Left cardiac atrium (tissue), 4 donors: ENCODE results near the gene GALNT5. TPM values are rescaled to one million over a fixed set of nuclear protein-coding genes. Genes with fewer than 3 reads are reported as not detected.
A peak's percentile ranks its signal among the peaks of the same experiment; 100 is the strongest.
"Not testable (repeated sequence)": the region's sequence is repeated elsewhere in the genome, so short reads cannot be mapped to it uniquely, and the experiment has no call there.

Experiments
- ATAC-seq, 2 donors: fragments of 200-7000 bp; cut with Tn5 transposase; one replicate each; pipeline ENCODE4 v1.9.1; 2020; ENCODE audit warnings: mild to moderate bottlenecking in 2 of 2, moderate library complexity in 2 of 2
- DNase-seq: peaks from one replicate; pipeline ENCODE4 v3.0.0-alpha.2; 2020
- intact Hi-C, 2 donors: fragments of 100-400 bp; cut with DNase I; formaldehyde crosslinking; loops; one replicate each; pipeline versions ENCODE4 v1.14.1 to v1.15.1; 2022 to 2023
- total RNA-seq, 2 donors: library from RNA; stranded (reverse); fragmentation: NEBNext Ultra II Directional; extraction: Animal tissue kit (Norgen Biotek cat#: 25700); gene quantifications; one replicate each; pipeline ENCODE4 v1.2.1, GENCODE V29; 2021
- donor health status: DM: no; HTN: yes; CAD: no.
- donor health status: DM: no; HTN: yes; CAD: no; lungs with severe emphysema.
- donor health status: DM: yes; HTN: yes; CAD: no.
- donor health status: Dilated cardiomyopathy.

Gene GALNT5
- total RNA-seq, 2 donors from 2014 or later = 0.39 to 0.59 TPM

DNA sequence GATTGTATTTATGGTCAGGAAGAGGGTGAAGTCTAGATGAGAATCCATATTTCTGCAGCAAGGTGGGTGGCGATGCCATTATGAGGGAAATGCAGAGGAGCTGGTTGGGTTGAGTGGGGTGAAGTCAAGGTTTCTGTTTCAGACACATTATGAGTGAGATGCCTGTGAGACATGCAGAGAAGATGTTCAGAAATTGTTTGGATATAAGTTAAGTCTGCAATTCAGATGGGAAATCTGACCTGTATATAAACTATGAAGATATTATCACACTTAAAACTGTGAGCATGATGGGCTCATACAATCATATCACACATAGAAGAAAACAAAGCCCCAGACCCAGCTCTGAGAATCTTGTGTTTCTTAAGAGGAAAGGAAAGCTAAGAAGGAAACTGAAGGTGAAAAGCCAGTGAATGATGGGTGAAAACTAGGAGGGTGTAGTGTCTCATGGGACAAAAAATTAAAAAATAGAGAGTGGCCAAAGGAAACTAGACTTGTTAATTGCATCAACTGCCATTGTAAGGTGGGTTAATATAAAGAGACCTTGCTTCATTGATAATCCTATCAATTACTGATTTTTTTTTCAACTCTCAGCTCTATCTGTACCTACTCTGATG, 14.2 kb downstream of the GALNT5 start:
- intact Hi-C loops = no loop called here
- ATAC-seq (no peak), DNase-seq (no peak)

DNA sequence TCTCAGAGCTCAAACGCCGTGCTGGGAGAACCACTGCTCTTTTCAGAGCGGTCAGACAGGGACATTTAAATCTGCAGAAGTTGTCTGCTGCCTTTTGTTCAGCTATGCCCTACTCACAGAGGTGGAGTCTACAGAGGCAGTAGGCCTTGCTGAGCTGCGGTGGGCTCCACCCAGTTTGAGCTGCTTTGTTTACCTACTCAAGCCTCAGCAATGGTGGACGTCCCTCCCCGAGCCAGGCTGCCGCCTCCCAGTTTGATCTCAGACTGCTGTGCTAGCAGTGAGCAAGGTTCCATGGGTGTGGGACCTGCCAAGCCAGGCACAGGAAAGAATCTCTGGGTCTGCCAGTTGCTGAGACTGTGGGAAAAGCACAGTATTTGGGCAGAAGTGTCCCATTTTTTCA, 21.8 kb downstream of the GALNT5 start:
- ATAC-seq, intact Hi-C loops, DNase-seq: not testable (repeated sequence)

DNA sequence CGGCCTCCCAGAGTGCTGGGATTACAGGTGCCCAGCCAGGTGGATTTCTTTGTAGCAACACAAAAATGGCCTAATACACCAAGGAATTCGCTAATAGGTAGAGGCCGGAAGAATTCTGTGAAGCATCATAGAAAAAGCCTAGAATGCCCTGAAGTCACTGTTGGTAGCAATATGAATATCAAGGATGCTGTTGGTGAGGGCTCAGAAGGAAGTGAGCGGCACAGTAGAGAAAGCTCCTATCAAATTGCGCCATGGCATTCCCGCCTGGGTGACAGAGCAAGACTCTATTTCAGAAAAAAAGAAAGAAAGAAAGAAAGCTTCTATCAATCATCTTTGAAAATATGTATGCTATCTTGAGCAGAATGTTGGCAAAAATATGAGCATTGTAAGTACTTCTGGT, 23.8 kb downstream of the GALNT5 start:
- ATAC-seq (no peak), DNase-seq (no peak)
- intact Hi-C loops = no loop called here

DNA sequence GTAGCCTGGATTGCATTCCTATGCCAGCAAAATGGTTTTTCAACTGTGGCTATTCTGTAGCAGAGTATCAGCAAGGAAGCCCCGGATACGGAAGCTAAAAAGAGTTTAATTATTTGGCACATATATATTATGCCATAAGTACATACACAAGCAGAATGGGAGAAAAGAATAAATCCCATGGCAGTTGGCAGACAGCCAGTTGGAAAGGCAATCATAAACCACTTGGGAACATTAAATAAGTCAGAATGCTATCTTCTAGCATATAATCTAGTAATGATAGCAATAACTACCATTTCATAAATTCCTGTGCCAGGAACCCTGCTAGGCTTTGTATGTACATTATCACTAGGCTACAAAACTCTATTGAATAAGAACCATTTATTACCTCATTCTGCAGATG, 26.0 kb downstream of the GALNT5 start:
- intact Hi-C loops = no loop called here
- ATAC-seq = no peak
- no peak for DNase-seq

DNA sequence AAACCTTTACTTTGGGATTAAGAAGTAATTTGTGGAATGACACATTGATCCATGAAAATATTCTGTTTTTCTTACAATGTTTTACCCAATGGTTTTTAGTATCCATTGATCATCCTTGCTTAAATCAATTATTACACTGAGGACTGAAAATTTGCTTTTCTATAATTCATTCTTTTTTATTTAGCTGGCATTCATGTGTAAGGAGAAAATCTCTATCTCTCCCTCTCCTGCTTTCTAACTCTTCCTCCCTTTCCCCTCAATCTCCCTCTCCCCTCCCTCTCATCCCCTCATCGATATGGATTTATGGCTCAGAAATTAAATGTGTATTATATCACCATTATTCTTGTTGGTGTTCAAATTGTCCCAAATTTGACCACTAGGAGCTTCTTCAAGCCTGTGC, 29.7 kb downstream of the GALNT5 start:
- no peak for DNase-seq
- no peak for ATAC-seq
- intact Hi-C loops = no loop called here

DNA sequence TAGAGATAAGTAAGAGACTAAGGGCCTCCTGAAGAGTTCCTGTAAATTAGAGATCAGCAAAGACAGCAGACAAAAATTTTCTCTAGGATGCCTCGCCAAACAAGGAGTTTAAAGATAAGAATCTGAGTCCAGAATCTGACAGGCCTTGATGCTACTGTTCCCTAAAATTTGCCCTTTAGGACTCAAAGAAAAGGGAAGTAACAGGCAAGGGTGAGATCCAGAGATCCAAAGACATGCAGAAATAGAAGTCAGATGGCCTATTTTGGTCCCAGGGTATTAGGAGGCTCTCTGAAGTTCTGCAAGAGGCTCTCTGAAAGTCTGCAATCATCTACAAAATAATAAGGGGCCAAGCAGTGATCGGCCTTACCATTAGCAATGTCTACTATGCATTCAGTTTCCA, 33.0 kb downstream of the GALNT5 start:
- intact Hi-C loops = no loop called here
- ATAC-seq (no peak), DNase-seq (no peak)

DNA sequence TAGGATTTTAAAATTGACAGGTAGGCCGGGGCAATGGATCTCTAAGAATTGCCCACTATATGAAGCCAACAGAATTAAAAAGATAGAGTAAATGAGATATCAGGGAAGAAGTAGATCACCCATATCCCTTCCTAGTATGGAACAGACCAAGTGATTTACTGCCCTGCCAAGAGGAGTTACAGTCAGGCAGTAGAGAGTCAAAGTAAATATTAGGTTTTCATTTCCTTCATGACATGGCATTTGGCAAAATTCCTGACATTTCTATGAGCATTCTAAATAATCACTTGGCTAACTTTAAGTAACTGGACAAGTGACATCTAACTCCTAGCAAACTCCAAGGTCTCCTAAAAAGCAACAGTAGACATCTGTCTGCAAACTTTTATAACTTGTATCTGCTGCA, 33.5 kb downstream of the GALNT5 start:
- intact Hi-C loops = no loop called here
- ATAC-seq (no peak), DNase-seq (no peak)

DNA sequence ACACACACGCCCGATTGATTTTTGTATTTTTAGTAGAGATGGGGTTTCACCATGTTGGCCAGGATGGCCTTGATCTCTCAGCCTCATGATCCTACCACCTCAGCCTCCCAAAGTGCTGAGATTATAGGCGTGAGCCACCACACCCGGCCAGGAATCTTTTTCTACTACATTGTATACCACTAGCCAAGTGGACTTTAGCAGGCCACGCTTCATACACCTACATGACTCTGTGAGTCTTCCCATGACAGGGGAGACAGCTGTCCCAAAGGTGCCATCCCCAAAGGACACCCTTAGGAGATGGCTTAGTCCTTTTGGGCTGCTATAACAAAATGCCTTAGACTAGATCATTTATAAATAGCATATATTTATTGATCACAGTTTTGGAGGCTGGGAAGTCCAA, 35.3 kb downstream of the GALNT5 start:
- no peak for ATAC-seq
- intact Hi-C loops = no loop called here

DNA sequence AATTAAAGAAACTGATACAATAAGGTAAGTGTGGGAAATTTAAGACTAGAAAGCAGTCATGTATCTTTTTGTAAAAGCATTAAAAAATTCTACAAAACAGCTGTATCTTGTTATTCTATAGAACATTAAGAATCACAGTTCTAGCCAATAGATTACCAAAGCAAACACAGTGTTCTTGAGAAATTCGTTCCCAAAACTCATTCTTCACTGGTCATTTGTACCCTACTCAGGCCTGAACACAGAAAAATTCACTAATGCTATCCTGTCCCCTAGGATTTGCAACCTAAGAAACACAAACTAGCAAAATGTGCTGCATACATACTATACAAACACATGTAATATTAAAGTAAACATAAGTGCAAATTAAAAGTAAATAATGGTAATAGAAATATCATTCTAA, 39.0 kb downstream of the GALNT5 start:
- DNase-seq = no peak
- ATAC-seq = no peak
- intact Hi-C loops = no loop called here

More for the DNA sequence above, 35.3 kb downstream of the GALNT5 start:
- no peak for DNase-seq

DNA sequence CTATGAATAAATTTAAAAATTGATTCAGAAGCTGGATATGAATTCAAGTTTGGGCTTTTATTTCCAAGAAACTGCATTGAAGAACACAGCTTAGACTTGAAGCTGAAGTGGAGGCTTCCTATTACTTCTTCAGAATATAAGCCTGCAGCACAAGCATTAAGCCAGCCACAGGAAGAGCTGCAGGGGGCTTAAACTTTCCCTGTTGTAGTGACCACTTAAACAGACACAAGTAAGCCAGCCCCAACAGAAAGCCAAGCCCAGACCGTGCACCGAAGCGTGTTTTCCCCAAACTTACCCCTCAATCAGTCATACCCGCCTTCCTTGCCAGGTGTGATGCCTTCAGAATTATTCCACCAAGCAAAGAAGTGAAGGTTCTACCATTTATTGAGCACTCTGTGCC, 39.5 kb downstream of the GALNT5 start:
- intact Hi-C loops = no loop called here
- DNase-seq (no peak), ATAC-seq (no peak)

DNA sequence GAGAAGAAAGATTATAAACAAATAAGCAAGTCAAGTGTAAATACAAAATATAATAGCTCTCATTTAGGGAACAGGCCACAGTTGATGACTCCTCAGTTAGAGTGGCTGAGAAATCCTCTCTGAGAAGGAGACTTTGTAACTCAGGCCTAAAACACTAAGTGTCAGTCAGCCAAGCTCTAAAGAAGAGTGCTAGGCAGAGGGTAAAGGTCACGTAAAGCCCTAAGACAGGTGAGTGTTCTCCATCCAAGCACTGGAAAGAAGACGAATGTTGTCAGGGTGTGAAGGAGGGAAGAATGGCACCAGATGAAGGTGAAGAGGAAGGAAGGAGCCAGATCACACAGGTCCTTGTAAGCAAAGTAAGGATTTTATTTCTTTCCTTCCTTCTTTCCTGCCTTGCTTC, 43.8 kb downstream of the GALNT5 start:
- ATAC-seq = no peak
- DNase-seq = no peak
- intact Hi-C loops = loop anchor here (10.0 kb wide), 2 partner anchors 293 to 703 kb away; no protein-coding TSS in a partner anchor

DNA sequence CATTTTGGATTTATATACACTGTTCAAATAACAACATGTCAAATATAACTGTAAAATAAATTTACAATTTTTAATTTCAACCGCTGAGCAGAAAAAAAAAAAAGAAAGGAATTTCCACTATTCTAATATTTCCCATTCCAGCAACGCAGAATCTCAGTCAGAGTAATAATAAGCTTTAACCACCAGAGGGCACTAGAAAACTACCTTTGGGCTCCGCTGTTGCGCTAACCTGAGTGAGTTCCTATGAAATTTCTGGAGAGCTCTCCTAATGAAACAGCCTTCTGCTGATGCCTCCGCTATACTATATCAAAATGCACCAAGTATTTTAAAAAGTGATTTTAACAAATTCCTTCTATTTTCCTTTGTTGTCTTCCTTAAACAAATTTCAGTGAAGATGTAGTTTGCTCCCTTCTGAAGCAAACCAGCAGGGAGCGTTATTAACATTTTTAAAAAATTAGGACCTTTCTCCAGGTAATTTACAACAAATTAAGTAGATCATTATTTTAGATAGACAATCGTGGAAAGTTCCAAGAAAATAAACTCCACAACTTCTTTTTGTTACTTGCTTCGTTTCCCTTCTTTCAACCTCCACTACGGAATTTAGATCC, 45.1 kb downstream of the GALNT5 start:
- ATAC-seq (peak; percentile 55 to 67), DNase-seq (no peak)
- intact Hi-C loops = loop anchor here (2.0 to 10.0 kb wide), 3 partner anchors 290 to 702 kb away; no protein-coding TSS in a partner anchor

DNA sequence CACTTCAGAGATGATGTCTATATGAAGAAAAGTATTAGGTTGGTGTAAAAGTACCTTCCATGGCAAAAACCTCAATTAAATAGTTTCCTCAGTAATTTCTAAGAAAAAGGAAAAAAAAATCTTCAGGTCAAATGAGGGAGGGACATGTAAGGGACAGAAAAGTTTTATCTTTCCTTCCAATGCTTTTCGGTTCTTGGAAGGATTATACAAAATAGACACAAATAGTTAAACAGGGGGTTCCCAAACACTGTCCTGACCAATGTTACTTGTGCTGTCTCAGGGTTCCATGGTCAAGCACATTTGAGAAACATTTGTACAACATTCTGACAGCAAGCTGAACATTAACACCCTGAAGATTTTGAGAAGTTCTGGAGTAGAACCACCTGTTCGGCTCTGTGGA, 46.1 kb downstream of the GALNT5 start:
- intact Hi-C loops = loop anchor here (2.0 to 10.0 kb wide), 3 partner anchors 289 to 701 kb away; no protein-coding TSS in a partner anchor
- DNase-seq = no peak
- ATAC-seq = no peak

DNA sequence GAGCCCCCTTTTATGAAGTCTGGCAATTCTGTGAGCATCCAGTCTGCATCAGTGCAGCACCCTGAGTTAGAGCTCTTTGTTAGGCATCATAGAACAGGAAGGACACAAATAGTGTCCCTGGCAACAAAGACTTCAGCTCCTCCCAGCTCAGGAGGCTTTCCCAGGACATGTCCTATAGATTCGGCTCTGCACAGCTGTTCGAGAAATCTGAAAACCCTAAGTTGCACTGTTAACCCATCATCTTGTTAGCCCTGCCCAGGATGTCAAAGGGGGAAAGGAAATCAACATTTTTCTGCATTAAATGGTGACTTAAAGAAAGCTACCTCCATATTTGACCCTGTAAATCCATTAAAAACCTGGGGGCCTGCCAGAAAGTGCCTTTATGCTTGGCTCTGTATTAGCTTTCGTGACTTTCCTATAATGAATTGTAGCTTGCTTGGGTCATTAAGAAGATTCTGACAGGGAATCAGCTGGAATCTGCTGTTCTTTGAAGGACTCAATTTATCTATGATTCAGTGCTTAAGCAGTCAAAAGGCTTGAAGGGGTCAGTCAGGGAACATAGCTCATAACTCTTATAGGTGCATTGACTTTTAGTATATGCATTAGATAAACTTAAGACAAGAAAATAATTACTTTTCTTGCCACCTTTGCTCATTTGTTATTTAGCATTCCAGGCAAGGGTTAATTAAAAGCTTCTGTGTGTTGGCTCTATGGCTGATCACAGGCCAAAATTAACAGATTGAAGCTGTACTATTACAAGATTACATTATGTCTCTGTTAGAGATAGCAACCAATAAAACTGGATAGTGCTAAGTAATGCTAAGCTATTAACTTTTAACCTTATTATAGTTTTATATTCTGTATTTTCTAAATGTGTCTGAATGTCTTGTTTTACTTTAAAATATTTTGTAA, 47.6 kb downstream of the GALNT5 start:
- no peak for ATAC-seq
- no peak for DNase-seq
- intact Hi-C loops = loop anchor here (10.0 kb wide), 2 partner anchors 290 to 700 kb away; no protein-coding TSS in a partner anchor

DNA sequence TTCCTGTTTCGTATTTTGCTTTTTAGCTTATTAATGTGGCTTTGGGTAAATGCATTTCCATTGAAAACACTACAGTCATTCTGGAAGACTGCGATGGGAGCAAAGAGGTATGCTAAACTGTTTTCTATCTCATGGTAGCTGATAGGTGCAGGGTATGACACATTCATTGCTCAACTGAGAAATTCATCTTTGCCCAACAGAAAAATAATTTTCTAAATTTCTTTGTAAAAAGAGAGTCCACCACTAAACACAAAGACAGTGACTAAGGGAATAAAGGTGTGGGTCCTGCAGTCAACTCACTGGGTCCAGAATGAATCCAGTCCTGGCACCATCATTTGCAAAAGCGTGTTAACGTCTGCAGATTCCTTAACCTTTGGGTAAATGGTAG, 48.2 kb downstream of the GALNT5 start:
- no peak for ATAC-seq

DNA sequence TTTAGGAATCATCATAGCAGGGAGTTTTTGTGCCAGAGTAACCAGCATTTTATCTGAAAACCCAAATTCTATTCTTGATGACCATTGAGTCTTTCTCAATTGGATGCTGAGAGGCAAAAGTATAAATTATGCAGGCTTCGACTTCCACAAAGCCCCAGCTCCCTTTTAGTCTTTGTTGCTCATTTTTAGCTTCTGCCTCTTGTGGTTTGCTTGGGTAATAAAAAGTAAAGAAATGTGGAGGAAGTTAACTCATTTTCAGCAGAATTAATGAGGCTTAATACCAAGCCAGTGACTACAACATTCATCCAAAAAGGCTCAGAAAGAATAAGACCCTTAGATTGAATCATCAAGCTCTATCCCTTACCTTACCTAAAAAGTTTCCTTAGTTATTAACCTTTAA, 49.5 kb downstream of the GALNT5 start:
- DNase-seq = no peak
- intact Hi-C loops = loop anchor here (10.0 kb wide), 2 partner anchors 288 to 698 kb away; no protein-coding TSS in a partner anchor
- ATAC-seq = no peak

More for the DNA sequence above, 48.2 kb downstream of the GALNT5 start:
- no peak for DNase-seq
- intact Hi-C loops = loop anchor here (10.0 kb wide), 2 partner anchors 289 to 699 kb away; no protein-coding TSS in a partner anchor

DNA sequence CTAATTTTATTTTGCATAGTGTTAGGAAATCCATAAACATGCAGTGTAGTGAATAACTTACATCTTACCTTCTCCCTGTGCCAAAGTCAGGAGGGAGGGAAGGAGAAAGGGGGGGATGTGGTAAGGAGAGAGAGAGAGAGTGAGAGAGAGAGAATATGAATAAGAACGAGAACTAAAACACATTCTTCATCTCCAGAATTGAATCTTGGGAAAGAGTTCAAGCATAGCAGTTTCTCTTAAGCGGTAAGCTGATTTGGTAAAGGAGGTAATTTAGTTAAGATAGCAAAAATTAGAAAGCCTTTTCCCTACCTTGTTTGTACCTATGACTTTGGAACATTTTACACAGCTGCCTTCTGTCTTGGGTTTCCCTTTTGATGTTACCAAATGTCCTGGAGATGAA, 52.4 kb downstream of the GALNT5 start:
- intact Hi-C loops = loop anchor here (10.0 kb wide), 2 partner anchors 285 to 695 kb away; no protein-coding TSS in a partner anchor
- DNase-seq (no peak), ATAC-seq (no peak)

DNA sequence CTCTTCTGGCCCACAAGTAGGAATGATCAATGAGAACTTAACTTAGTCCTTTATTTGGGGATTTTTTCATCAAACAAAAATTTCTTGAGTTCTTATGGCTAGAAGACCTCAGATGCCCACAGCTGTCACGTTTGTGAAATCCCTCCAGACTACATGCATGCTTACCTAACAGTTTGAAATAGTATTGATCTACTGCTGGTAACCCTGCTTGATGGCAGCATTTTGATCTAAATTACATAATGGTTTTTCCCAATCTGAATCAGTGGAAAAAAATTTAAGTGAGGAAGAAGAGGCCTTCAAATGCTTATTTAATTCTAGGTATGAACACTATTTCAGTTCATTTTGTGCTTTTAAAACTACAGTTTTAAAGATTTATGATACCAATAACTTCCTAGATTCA, 54.2 kb downstream of the GALNT5 start:
- ATAC-seq (no peak), DNase-seq (no peak)
- intact Hi-C loops = no loop called here

DNA sequence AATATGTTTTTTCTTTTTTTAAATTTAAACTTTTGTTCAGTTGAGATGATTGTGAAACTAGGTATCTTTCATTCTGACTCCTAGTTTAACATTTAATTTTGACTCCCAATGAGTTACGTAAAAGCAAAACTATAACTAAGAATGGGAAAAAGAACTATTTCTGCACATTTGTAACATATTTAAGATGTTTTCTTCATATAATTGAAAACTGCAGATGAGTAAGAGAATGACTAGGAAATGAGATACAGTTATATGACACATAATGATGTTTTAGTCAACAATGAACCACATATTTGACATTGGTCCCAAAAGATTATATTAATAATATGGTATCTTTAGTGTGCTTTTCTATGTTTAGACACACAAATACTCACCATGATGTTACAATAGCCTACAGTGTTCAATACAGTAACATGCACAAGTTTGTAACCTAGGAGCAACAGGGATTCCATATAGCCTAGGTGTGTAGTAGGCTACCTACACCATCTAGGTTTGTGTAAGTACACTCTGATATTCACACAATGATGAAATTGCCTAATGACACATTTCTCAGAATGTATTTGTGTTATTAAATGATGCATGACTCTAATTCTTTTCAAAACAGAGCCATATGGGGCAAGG, 55.5 kb downstream of the GALNT5 start:
- intact Hi-C loops = no loop called here
- no peak for ATAC-seq
- no peak for DNase-seq
